ENCODE data around the gene MAGI1. TPM values are rescaled to one million over a fixed set of nuclear protein-coding genes. Genes with fewer than 3 reads are reported as not detected.

Gene MAGI1
- total and polyA plus RNA-seq, 4 donors, result 9.9 to 88.1 (median 24.6) TPM

GRCh38 chr3:65671004-65671403 lies 367.7 kb downstream of the MAGI1 start:
- ATAC-seq (ENCODE audit: insufficient read depth, low FRiP score), result no peak
- TF ChIP-seq, protein P1, sequence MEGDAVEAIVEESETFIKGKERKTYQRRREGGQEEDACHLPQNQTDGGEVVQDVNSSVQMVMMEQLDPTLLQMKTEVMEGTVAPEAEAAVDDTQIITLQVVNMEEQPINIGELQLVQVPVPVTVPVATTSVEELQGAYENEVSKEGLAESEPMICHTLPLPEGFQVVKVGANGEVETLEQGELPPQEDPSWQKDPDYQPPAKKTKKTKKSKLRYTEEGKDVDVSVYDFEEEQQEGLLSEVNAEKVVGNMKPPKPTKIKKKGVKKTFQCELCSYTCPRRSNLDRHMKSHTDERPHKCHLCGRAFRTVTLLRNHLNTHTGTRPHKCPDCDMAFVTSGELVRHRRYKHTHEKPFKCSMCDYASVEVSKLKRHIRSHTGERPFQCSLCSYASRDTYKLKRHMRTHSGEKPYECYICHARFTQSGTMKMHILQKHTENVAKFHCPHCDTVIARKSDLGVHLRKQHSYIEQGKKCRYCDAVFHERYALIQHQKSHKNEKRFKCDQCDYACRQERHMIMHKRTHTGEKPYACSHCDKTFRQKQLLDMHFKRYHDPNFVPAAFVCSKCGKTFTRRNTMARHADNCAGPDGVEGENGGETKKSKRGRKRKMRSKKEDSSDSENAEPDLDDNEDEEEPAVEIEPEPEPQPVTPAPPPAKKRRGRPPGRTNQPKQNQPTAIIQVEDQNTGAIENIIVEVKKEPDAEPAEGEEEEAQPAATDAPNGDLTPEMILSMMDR (IDR thresholded peaks at IDR 0.05; ENCODE audit: control extremely low read depth, extremely low read depth), result no peak
- H3K9ac ChIP-seq (ENCODE audit: insufficient read depth in 1 of 2, low read length in 2 of 2), result no peak overlapping the region
- H3K4me1 ChIP-seq (ENCODE audit: control insufficient read depth in 5 of 5, insufficient read depth in 5 of 5, low read length in 5 of 5), result peaks cover 0 to 36% (median 16%) of the 10 kb centered on the region in 5 donors
- 67 to 80% methylated on average over 3 of the region's 3 CpGs for WGBS, 2 donors
- H3K27ac ChIP-seq (ENCODE audit: low read depth in 1 of 2, low read length in 1 of 2), result no peak overlapping the region
- no peak overlapping the region for H3K4me3 ChIP-seq
- no peaks in the 10 kb centered on the region for H3K27me3 ChIP-seq (ENCODE audit: control insufficient read depth in 3 of 3, insufficient read depth in 3 of 3, low read length in 2 of 3)
- H3K36me3 ChIP-seq (ENCODE audit: control insufficient read depth in 4 of 4, insufficient read depth in 4 of 4, low read length in 4 of 4), result no peaks in the 10 kb centered on the region
- no peak for DNase-seq
- H3K9me3 ChIP-seq (ENCODE audit: control insufficient read depth in 4 of 4, insufficient read depth in 3 of 4, low read length in 3 of 4), result no peaks in the 10 kb centered on the region

- DNase-seq, result peak in 2 of 3 donors; percentile 45 to 83
- WGBS, 2 donors, result 36 to 58% methylated on average over 5 of the region's 5 CpGs
- Histone ChIP-seq H3K4me1 (ENCODE audit: control insufficient read depth in 5 of 5, insufficient read depth in 5 of 5, low read length in 5 of 5) (peaks cover 0 to 30% (median 20%) of the 10 kb centered on the region in 5 donors), H3K36me3 (ENCODE audit: control insufficient read depth in 4 of 4, insufficient read depth in 4 of 4, low read length in 4 of 4) (no peaks in the 10 kb centered on the region), H3K9me3 (ENCODE audit: control insufficient read depth in 4 of 4, insufficient read depth in 3 of 4, low read length in 3 of 4) (no peaks in the 10 kb centered on the region), H3K27ac (ENCODE audit: low read depth in 1 of 2, low read length in 1 of 2) (no peak overlapping the region), H3K9ac (ENCODE audit: insufficient read depth in 1 of 2, low read length in 2 of 2) (no peak overlapping the region), H3K27me3 (ENCODE audit: control insufficient read depth in 3 of 3, insufficient read depth in 3 of 3, low read length in 2 of 3) (no peaks in the 10 kb centered on the region), H3K4me3 (no peak overlapping the region)
- ATAC-seq (ENCODE audit: insufficient read depth, low FRiP score), result no peak
- TF ChIP-seq, protein P1 (IDR thresholded peaks at IDR 0.05; ENCODE audit: control extremely low read depth, extremely low read depth), result no peak
Measured at GRCh38 chr3:65669163-65669875, 369.4 kb downstream of the MAGI1 start.

DNA sequence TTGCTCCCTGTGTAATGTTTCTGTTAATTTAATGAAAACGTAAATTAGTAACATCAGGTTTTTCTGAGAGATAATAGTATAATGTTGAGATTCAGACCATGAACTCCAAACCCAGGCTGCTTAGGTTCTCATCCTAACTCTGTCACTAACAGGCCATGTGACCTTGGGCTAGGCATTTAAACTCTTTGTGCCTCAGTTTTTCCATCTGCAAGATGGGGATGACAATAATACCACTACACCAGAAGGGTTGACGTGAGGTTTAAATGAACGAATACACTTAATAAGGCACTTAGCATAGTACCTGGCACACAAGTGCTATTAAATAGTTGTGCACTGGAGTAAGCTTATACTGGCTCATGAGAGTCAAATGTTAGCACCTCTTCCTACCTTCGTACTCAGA lies 370.8 kb downstream of the MAGI1 start:
- ATAC-seq (ENCODE audit: insufficient read depth, low FRiP score) (no peak), DNase-seq (no peak)
- H3K4me1 ChIP-seq (ENCODE audit: control insufficient read depth in 5 of 5, insufficient read depth in 5 of 5, low read length in 5 of 5), result peaks cover 0 to 19% (median 16%) of the 10 kb centered on the region in 5 donors
- no peaks in the 10 kb centered on the region for H3K27me3 ChIP-seq (ENCODE audit: control insufficient read depth in 3 of 3, insufficient read depth in 3 of 3, low read length in 2 of 3)
- H3K27ac ChIP-seq (ENCODE audit: low read depth in 1 of 2, low read length in 1 of 2), result no peak overlapping the region
- no peak overlapping the region for H3K9ac ChIP-seq (ENCODE audit: insufficient read depth in 1 of 2, low read length in 2 of 2)
- H3K9me3 ChIP-seq (ENCODE audit: control insufficient read depth in 4 of 4, insufficient read depth in 3 of 4, low read length in 3 of 4), result no peaks in the 10 kb centered on the region
- TF ChIP-seq, protein P1 (IDR thresholded peaks at IDR 0.05; ENCODE audit: control extremely low read depth, extremely low read depth), result no peak
- H3K36me3 ChIP-seq (ENCODE audit: control insufficient read depth in 4 of 4, insufficient read depth in 4 of 4, low read length in 4 of 4), result no peaks in the 10 kb centered on the region
- WGBS, 2 donors, result 96% methylated on average over 4 of the region's 4 CpGs
- no peak overlapping the region for H3K4me3 ChIP-seq

Data from lung (tissue), 12 donors.